GM06990 (cell line): ENCODE measurements around the gene ITM2C.

ENCODE experiments used
- DNase-seq: peaks from one replicate; pipeline ENCODE4 v3.0.0-alpha.2; 2011; ENCODE audit not compliant: insufficient read length; ENCODE audit errors: extremely low read depth
- H3K27me3 ChIP-seq: replicated peaks from 2 replicates; pipeline ENCODE4 v1.6.0; 2011; ENCODE audit warnings: low read length; ENCODE audit not compliant: control insufficient read depth, insufficient read depth
- H3K36me3 ChIP-seq: 2 replicates; pipeline ENCODE4 v1.5.1; 2011; ENCODE audit warnings: low read length; ENCODE audit not compliant: control insufficient read depth, insufficient read depth
- H3K4me3 ChIP-seq: replicated peaks from 2 replicates; pipeline ENCODE4 v1.5.1; 2011; ENCODE audit warnings: low read depth, mild to moderate bottlenecking, control low read depth, low read length
- TF ChIP-seq, protein P1 (sequence below): IDR thresholded peaks from 2 replicates; pipeline ENCODE4 v1.5.1; 2011; ENCODE audit warnings: low read length, control low read depth, mild to moderate bottlenecking, inconsistent platforms; ENCODE audit not compliant: insufficient read depth, poor library complexity, severe bottlenecking

Gene ITM2C

GRCh38 chr2:230843132-230843531, 21.6 kb upstream of the ITM2C start:
- no peak for DNase-seq
- Histone ChIP-seq H3K4me3 (no peak overlapping the region), H3K36me3 (no peaks in the 10 kb centered on the region), H3K27me3 (no peaks in the 10 kb centered on the region)
- TF ChIP-seq, protein P1, sequence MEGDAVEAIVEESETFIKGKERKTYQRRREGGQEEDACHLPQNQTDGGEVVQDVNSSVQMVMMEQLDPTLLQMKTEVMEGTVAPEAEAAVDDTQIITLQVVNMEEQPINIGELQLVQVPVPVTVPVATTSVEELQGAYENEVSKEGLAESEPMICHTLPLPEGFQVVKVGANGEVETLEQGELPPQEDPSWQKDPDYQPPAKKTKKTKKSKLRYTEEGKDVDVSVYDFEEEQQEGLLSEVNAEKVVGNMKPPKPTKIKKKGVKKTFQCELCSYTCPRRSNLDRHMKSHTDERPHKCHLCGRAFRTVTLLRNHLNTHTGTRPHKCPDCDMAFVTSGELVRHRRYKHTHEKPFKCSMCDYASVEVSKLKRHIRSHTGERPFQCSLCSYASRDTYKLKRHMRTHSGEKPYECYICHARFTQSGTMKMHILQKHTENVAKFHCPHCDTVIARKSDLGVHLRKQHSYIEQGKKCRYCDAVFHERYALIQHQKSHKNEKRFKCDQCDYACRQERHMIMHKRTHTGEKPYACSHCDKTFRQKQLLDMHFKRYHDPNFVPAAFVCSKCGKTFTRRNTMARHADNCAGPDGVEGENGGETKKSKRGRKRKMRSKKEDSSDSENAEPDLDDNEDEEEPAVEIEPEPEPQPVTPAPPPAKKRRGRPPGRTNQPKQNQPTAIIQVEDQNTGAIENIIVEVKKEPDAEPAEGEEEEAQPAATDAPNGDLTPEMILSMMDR, result no peak

DNA sequence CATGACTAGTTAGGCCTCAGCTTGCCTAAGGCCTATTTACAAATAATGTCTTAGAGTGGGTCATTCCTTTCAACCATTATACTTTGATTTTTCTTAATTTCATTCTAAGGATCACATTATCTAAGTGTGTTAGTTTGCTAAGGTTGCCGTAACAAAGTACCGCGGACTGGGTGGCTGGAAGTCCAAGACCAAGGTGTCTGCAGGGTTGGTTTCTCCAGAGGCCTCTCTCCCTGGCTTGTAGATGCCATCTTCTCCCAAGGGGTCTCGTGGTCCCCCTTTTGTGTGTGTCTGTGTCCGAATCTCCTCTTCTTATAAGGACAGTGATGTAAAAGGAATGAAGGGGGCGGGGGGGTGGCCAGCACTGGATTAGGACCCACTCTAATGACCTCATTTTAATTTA, 18.4 kb upstream of the ITM2C start:
- Histone ChIP-seq H3K27me3 (no peaks in the 10 kb centered on the region), H3K36me3 (no peaks in the 10 kb centered on the region), H3K4me3 (no peak overlapping the region)
- DNase-seq, result no peak
- TF ChIP-seq, protein P1, result no peak

DNA sequence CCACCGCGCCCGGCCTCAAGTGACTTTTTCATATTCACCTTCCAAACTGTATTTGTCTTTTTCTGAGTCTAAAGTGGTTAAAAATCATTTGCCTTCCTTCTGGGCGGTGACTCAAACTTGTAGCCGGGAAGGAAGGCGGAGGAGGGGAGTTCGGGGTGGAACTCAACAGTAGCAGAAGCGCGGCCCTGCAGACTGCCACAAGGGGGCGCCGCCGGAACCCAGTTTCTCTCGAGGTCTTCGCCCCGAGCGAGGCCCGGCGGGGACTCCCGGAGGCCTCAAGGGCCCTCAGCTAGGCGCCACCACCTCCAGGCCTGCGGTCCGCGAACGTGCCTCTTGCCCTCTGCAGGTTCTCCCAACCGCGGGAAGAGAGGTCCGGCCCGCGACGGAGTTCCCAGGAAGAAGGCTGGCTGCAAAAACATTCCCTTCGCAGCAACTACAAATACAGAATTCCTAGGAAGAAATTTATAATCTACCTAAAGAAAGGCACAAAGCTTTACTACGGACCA, 16.8 kb upstream of the ITM2C start:
- TF ChIP-seq, protein P1, result peak; percentile 95

DNA sequence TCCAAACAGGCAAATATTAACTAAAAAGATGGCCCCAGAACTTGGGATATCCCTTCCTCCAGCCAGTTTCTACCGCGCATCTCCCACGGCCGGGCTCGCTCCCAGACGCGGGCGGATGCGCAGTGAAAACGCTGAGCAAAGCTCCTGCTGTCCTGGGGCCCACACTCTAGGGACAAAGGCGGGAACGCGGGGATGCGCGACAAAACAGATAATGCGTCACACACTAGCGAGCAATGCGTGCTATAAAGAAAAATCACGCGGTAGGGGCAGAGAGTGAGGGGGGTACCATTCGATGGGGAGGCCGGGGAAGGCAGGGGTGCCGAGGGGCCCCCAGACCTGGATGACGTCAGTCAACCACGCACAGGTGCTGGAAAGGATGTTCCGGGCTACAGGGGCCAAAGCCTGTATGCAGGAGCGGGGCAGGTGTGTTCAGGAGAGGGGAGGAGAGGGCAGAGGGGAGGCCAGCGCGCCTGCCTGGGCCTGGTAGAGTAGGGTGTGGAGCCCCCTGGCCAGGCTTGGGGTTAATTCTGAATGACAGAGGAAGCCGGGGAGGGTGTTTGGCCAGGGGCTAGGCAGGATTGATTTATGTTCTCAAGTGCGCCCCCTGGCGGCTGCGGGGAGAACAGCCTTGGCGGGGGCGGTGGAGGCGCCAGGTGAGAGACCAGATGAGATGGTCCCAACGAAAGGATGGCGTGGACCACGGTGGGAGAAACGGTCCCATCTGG, 14.9 kb upstream of the ITM2C start:
- peak; percentile 33 for DNase-seq
- Histone ChIP-seq H3K27me3 (no peaks in the 10 kb centered on the region), H3K4me3 (no peak overlapping the region), H3K36me3 (no peaks in the 10 kb centered on the region)
- TF ChIP-seq, protein P1, result peak; percentile 95

More for the DNA sequence above, 16.8 kb upstream of the ITM2C start:
- Histone ChIP-seq H3K36me3 (no peaks in the 10 kb centered on the region), H3K27me3 (no peaks in the 10 kb centered on the region), H3K4me3 (no peak overlapping the region)
- DNase-seq, result peak; percentile 86

DNA sequence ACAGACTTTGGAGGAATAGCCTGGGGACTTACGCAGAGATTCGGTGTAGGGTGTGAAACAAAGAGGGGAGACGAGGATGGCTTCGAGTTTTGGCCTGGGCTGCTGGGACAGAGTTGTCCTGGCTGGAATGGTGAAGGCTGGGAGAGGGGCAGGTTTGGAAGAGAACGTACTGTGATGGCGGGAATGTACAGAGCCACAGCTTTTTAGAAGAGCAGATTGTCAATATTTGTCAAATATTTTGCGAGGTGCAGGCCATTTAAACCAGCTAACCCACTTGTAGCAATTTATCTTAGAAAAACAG, 14.4 kb upstream of the ITM2C start:
- no peaks in the 10 kb centered on the region for H3K36me3 ChIP-seq
- TF ChIP-seq, protein P1, result no peak
- H3K27me3 ChIP-seq, result no peaks in the 10 kb centered on the region
- H3K4me3 ChIP-seq, result no peak overlapping the region
- DNase-seq, result no peak
